Measurements from ENCODE around the gene PGF. TPM values are rescaled to one million over a fixed set of nuclear protein-coding genes. Genes with fewer than 3 reads are reported as not detected.

Gene PGF
- total RNA-seq, 5 donors from 2014 or later (not counting 1 experiment from before 2014, with no cell fraction given): 0.09 to 0.29 TPM; not detected in 3

DNA sequence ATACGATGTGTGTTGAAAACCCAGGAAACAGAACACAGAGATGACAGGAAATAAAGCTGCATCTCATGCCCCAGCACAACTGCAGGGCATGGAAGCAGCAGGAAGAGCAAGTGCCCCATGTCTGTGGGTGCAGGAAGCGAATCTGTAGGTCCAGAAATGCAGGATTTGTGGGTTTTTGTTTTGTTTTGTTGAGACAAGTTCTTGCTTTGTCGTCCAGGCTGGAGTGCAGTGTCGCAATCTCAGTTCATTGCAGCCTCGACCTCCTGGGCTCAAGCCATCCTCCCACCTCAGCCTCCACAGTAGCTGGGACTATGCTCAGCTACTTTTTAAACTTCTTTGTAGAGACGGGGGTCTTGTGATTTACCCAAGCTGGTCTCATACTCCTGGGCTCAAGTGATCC, 26.2 kb downstream of the PGF start:
- ATAC-seq (replicated peaks in 1 of 4) (no peak), DNase-seq (no peak)
- Mint-ChIP-seq H3K4me1 (peaks cover 8 to 12% (median 9%) of the 10 kb centered on the region in 3 donors), H3K4me3 (no peak overlapping the region), H3K27me3 (peaks cover under 1 to 9% of the 10 kb centered on the region in 2 donors), H3K36me3 (no peaks in the 10 kb centered on the region), H3K27ac (no peak overlapping the region), H3K9me3 (no peaks in the 10 kb centered on the region)
- ChIA-PET POLR2A (interaction anchor here in 1 of 2 donors (0.6 kb wide), 1 partner anchor 194 kb away, joined by 16 read pairs; no protein-coding TSS in a partner anchor), CTCF (interaction anchor here in 1 of 2 donors (0.6 kb wide), 1 partner anchor 64 kb away, joined by 3 read pairs; no protein-coding TSS in a partner anchor)
- peaks cover 3 to 4% of the 10 kb centered on the region in 2 experiments for H3K4me1 ChIP-seq (ENCODE audit: control insufficient read depth in 1 of 2, extremely low read depth in 1 of 2, insufficient read depth in 2 of 2, low read length in 2 of 2)
- H3K36me3 ChIP-seq (ENCODE audit: control insufficient read depth in 2 of 2, extremely low read depth in 1 of 2, insufficient read depth in 1 of 2, low read length in 1 of 2): no peaks in the 10 kb centered on the region
- 55% methylated on average over 6 of the region's 6 CpGs for WGBS (ENCODE audit: insufficient coverage)
- H3K4me3 ChIP-seq (ENCODE audit: control insufficient read depth in 1 of 2, extremely low read depth in 1 of 2, low read length in 1 of 2): no peak overlapping the region
- H3K27me3 ChIP-seq (replicated peaks in 1 of 2; ENCODE audit: control insufficient read depth in 2 of 2, extremely low read depth in 1 of 2, insufficient read depth in 2 of 2, low read length in 1 of 2): peaks cover 0 to 16% of the 10 kb centered on the region in 2 experiments
- no peak overlapping the region for H3K27ac ChIP-seq (ENCODE audit: low read length)
- no peaks in the 10 kb centered on the region for H3K9me3 ChIP-seq

DNA sequence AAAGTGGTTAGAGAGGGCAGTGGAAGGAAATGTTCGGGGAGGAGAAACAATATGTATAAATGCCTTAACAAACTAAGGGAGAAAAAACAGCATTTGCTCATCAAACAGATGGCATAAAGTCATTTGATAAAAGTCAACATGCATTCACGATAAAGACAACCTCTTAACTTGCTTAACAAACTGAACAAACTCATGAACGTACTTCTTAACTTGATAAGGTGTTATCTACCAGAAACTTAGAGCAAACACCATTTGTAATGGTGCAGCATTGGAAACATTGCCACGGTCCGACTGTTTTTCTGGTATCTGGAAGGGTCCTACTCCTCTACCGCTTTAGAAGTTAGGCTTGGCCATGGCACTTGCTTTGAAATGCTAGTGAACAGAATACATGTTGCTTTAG, 28.2 kb downstream of the PGF start:
- 93% methylated on average over 3 of the region's 6 CpGs for WGBS (ENCODE audit: insufficient coverage)
- peaks cover 3 to 9% of the 10 kb centered on the region in 2 donors for H3K27me3 Mint-ChIP-seq
- POLR2A ChIA-PET: no interaction called here

DNA sequence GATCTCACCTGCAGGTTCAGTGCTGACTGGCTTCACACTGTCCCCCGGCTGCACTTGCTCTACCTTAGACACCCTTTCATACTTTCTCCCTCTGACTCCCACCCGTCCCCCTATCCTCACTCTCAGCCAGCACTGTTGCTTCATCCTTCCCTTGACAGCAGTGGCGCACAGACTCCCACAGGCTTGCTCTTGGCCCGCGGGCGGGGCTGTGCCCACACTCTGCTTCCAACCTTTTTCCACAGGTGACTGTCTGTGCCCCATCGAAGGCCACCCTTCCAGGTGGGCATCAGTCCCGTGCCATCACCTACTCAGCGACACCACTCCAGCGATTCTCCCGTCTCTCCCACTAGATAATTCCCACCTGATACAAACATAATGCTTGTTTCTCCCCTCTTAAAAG, 31.3 kb downstream of the PGF start:
- H3K27ac Mint-ChIP-seq: peak overlapping the region in 1 of 2 donors; percentile 43
- POLR2A ChIA-PET: no interaction called here
- 90% methylated on average over 11 of the region's 11 CpGs for WGBS (ENCODE audit: insufficient coverage)

More for the DNA sequence above, 28.2 kb downstream of the PGF start:
- H3K4me3 ChIP-seq (ENCODE audit: control insufficient read depth in 1 of 2, extremely low read depth in 1 of 2, low read length in 1 of 2): no peak overlapping the region
- CTCF ChIA-PET: no interaction called here
- Mint-ChIP-seq H3K4me3 (no peak overlapping the region), H3K4me1 (peaks cover 11 to 17% (median 14%) of the 10 kb centered on the region in 3 donors), H3K9me3 (no peaks in the 10 kb centered on the region), H3K36me3 (no peaks in the 10 kb centered on the region), H3K27ac (no peak overlapping the region)
- ATAC-seq (replicated peaks in 1 of 4): no peak
- peaks cover 0 to 31% of the 10 kb centered on the region in 2 experiments for H3K27me3 ChIP-seq (replicated peaks in 1 of 2; ENCODE audit: control insufficient read depth in 2 of 2, extremely low read depth in 1 of 2, insufficient read depth in 2 of 2, low read length in 1 of 2)
- H3K9me3 ChIP-seq: no peaks in the 10 kb centered on the region
- H3K4me1 ChIP-seq (ENCODE audit: control insufficient read depth in 1 of 2, extremely low read depth in 1 of 2, insufficient read depth in 2 of 2, low read length in 2 of 2): peaks cover 3 to 12% of the 10 kb centered on the region in 2 experiments
- no peak overlapping the region for H3K27ac ChIP-seq (ENCODE audit: low read length)
- DNase-seq: no peak
- H3K36me3 ChIP-seq (ENCODE audit: control insufficient read depth in 2 of 2, extremely low read depth in 1 of 2, insufficient read depth in 1 of 2, low read length in 1 of 2): no peaks in the 10 kb centered on the region

DNA sequence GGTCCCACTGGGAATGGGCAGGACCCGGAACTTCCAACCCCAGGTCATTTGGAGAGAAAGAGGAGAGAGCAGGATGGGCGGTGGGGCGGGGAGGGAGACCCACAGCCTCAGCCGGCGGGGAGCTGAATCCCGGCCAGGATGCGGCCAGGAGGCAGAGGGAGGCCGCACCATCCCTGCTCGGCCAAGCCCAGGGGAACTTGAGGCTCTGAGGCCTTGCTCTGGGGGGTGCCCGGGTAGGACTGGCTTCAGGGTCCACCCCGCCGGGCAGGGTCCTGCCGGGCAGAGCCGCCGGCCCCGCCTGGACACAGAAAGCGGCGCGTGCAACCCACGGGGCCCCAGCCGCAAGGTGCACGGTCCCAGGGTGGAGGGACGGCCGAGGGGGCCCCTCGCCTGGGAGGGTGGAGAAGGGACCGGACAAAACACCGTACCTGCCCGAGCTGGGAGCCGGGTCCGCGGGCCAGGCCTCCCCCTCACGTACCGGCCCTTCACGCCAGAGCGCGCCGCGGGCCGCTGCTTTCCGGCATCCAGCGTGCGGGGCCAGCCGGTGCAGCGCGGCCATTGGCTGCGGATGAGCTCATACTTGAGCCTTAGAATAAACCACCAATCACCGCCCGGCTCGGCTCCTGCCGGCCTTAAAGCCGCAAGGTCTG, 32.5 kb downstream of the PGF start, which contains the start of gene RPS6KL1:
TSS of gene RPS6KL1 (minus strand) at position 509 of the 650 bp plus-strand sequence. CDS start 1,719 bp downstream, outside the sequence.
- Histone ChIP-seq H3K4me1 (ENCODE audit: control insufficient read depth in 1 of 2, extremely low read depth in 1 of 2, insufficient read depth in 2 of 2, low read length in 2 of 2) (peaks cover 0 to 12% of the 10 kb centered on the region in 2 experiments), H3K36me3 (ENCODE audit: control insufficient read depth in 2 of 2, extremely low read depth in 1 of 2, insufficient read depth in 1 of 2, low read length in 1 of 2) (no peaks in the 10 kb centered on the region), H3K4me3 (ENCODE audit: control insufficient read depth in 1 of 2, extremely low read depth in 1 of 2, low read length in 1 of 2) (peak within 1 kb of the TSS; percentile 38 to 48), H3K9me3 (no peaks in the 10 kb centered on the region), H3K27ac (ENCODE audit: low read length) (no peak within 1 kb of the TSS), H3K27me3 (replicated peaks in 1 of 2; ENCODE audit: control insufficient read depth in 2 of 2, extremely low read depth in 1 of 2, insufficient read depth in 2 of 2, low read length in 1 of 2) (peaks cover 0 to 23% of the 10 kb centered on the region in 2 experiments)
- Mint-ChIP-seq H3K9me3 (no peaks in the 10 kb centered on the region), H3K27me3 (peaks cover 3 to 7% of the 10 kb centered on the region in 2 donors), H3K27ac (peak within 1 kb of the TSS in 1 of 2 donors; percentile 43), H3K36me3 (no peaks in the 10 kb centered on the region), H3K4me3 (peak within 1 kb of the TSS; percentile 66 to 76 (median 72)), H3K4me1 (peaks cover 13 to 19% (median 15%) of the 10 kb centered on the region in 3 donors)
- WGBS (ENCODE audit: insufficient coverage): 31% methylated on average over 40 of the region's 51 CpGs
- POLR2A ChIA-PET: interaction anchor here in 1 of 2 donors (0.6 to 1.6 kb wide), 3 partner anchors 40 to 1208 kb away, joined by 5 read pairs; partner anchors contain the start of gene PNMA1
- ATAC-seq (replicated peaks in 1 of 4) (peak; percentile 98 to 99 (median 98)), DNase-seq (peak; percentile 22 to 80 (median 58))
- CTCF ChIA-PET: interaction anchor here (0.6 to 1.5 kb wide), 9 partner anchors 17 to 305 kb away, joined by 3 to 10 read pairs (median 3); no protein-coding TSS in a partner anchor

More for the DNA sequence above, 31.3 kb downstream of the PGF start:
- Mint-ChIP-seq H3K36me3 (no peaks in the 10 kb centered on the region), H3K27me3 (peaks cover 3 to 7% of the 10 kb centered on the region in 2 donors), H3K4me3 (peak overlapping the region in 1 of 3 donors; percentile 72), H3K9me3 (no peaks in the 10 kb centered on the region), H3K4me1 (peaks cover 14 to 17% (median 16%) of the 10 kb centered on the region in 3 donors)
- CTCF ChIA-PET: interaction anchor here (0.7 to 1.5 kb wide), 3 partner anchors 19 to 1417 kb away, joined by 3 to 10 read pairs (median 5); no protein-coding TSS in a partner anchor
- ATAC-seq (replicated peaks in 1 of 4) (no peak), DNase-seq (no peak)
- peaks cover under 1 to 12% of the 10 kb centered on the region in 2 experiments for H3K4me1 ChIP-seq (ENCODE audit: control insufficient read depth in 1 of 2, extremely low read depth in 1 of 2, insufficient read depth in 2 of 2, low read length in 2 of 2)
- H3K36me3 ChIP-seq (ENCODE audit: control insufficient read depth in 2 of 2, extremely low read depth in 1 of 2, insufficient read depth in 1 of 2, low read length in 1 of 2): no peaks in the 10 kb centered on the region
- H3K9me3 ChIP-seq: no peaks in the 10 kb centered on the region
- no peak overlapping the region for H3K27ac ChIP-seq (ENCODE audit: low read length)
- H3K4me3 ChIP-seq (ENCODE audit: control insufficient read depth in 1 of 2, extremely low read depth in 1 of 2, low read length in 1 of 2): no peak overlapping the region
- peaks cover 0 to 23% of the 10 kb centered on the region in 2 experiments for H3K27me3 ChIP-seq (replicated peaks in 1 of 2; ENCODE audit: control insufficient read depth in 2 of 2, extremely low read depth in 1 of 2, insufficient read depth in 2 of 2, low read length in 1 of 2)

DNA sequence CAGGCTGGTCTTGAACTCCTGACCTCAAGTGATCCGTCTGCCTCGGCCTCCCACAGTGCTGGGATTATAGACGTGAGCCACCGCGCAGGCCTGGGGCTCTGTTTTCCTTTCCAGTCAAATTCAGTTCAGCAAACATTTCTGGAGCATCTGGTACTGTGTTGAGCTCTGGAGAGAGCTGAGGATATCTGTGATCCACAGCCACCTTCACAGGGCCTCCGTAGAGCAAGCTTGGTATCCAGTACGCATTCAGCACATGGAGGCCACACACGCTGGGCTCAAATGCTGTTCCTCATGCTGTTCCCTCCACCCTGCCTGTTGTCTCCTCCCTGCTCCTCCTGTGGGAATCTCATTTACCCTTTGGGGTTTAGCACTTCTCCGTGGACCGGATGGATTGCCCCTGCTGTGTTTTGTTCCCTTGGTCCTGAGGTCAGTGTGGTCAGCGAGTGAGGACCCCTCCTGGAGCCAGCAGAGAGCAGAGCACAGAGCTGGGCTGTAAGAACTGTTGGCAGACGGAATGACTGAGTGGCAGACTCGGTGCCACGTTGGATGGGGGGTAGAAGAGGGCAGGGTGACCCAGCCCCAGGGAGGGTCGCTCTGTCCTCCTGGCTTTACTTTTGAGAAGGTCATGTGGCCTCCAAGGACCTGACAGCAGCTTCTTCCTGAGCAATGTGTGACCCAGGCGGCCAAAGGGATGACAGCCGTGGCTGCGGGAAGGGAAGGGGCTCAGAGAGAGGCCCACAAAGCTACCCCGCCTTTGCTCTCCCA, 33.2 kb downstream of the PGF start:
- Histone ChIP-seq H3K9me3 (no peaks in the 10 kb centered on the region), H3K27me3 (replicated peaks in 1 of 2; ENCODE audit: control insufficient read depth in 2 of 2, extremely low read depth in 1 of 2, insufficient read depth in 2 of 2, low read length in 1 of 2) (peaks cover 0 to 23% of the 10 kb centered on the region in 2 experiments), H3K27ac (ENCODE audit: low read length) (no peak overlapping the region), H3K36me3 (ENCODE audit: control insufficient read depth in 2 of 2, extremely low read depth in 1 of 2, insufficient read depth in 1 of 2, low read length in 1 of 2) (no peaks in the 10 kb centered on the region), H3K4me3 (ENCODE audit: control insufficient read depth in 1 of 2, extremely low read depth in 1 of 2, low read length in 1 of 2) (peak overlapping the region in 1 of 2 donors; percentile 38), H3K4me1 (ENCODE audit: control insufficient read depth in 1 of 2, extremely low read depth in 1 of 2, insufficient read depth in 2 of 2, low read length in 2 of 2) (peaks cover 0 to 12% of the 10 kb centered on the region in 2 experiments)
- Mint-ChIP-seq H3K27me3 (peaks cover 3 to 7% of the 10 kb centered on the region in 2 donors), H3K4me1 (peaks cover 13 to 19% (median 15%) of the 10 kb centered on the region in 3 donors), H3K9me3 (no peaks in the 10 kb centered on the region), H3K36me3 (no peaks in the 10 kb centered on the region), H3K4me3 (peak overlapping the region; percentile 66 to 76 (median 72)), H3K27ac (no peak overlapping the region)
- ChIA-PET POLR2A (interaction anchor here in 1 of 2 donors (0.8 to 1.6 kb wide), 2 partner anchors 40 to 83 kb away, joined by 5 read pairs; no protein-coding TSS in a partner anchor), CTCF (interaction anchor here (1.5 to 1.6 kb wide), 2 partner anchors 25 to 61 kb away, joined by 6 to 10 read pairs; no protein-coding TSS in a partner anchor)
- 86% methylated on average over 14 of the region's 19 CpGs for WGBS (ENCODE audit: insufficient coverage)
- DNase-seq (no peak), ATAC-seq (replicated peaks in 1 of 4) (no peak)

All from T-cell (primary cell).